ENCODE measurements around the gene STAC. TPM values are rescaled to one million over a fixed set of nuclear protein-coding genes. Genes with fewer than 3 reads are reported as not detected.
"Not testable (repeated sequence)": the region's sequence is repeated elsewhere in the genome, so short reads cannot be mapped to it uniquely, and the experiment has no call there.

STAC gene
- total RNA-seq, 2 experiments from 2014 or later: not detected

DNA sequence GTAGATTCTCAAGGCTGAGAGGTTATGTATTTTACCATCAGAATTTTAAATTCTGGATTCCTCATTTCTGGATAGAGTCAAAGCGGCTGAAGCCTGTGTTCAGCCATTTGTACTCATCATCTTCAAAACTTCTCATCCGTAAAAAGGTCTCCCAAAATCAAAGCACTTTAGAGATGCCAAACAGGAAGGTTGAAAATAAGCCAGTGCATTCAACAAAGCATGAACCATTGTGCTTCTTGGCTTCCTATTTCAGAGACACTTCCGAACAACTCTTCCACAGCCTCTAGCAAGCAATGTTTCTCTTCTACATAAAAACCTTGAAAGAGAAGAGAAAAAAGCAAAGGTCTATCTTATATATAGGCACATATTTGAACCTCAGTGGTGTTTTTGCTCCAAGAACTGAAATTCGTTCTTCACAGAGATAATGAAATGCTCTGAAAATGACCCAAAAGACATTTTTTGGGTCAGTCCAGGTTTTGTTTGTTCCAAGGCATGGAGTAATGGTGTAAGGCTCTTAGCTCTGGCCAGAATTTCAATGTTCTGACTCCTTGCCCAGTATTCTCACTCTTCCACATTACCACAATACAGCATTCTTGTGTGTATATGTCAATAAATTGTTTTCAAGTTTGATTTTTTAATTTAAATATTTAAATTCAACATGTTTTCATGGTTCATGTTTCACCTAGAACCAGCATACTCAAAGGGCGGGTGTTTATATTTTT lies 163.1 kb downstream of the STAC start:
- ATAC-seq (no peak), DNase-seq (no peak)
- ChIA-PET POLR2A (no interaction called here), CTCF (no interaction called here)
- Mint-ChIP-seq H3K9me3 (ENCODE audit: insufficient read depth) (no peaks in the 10 kb centered on the region), H3K4me3 (no peak overlapping the region), H3K4me1 (ENCODE audit: low read depth) (no peaks in the 10 kb centered on the region), H3K36me3 (ENCODE audit: low read depth) (no peaks in the 10 kb centered on the region), H3K27ac (no peak overlapping the region), H3K27me3 (ENCODE audit: low read depth) (no peaks in the 10 kb centered on the region)

GRCh38 chr3:36546226-36546625 lies 165.9 kb downstream of the STAC start:
- Mint-ChIP-seq H3K4me1 (ENCODE audit: low read depth) (no peaks in the 10 kb centered on the region), H3K9me3 (ENCODE audit: insufficient read depth) (no peaks in the 10 kb centered on the region), H3K27ac (no peak overlapping the region), H3K4me3 (no peak overlapping the region), H3K27me3 (ENCODE audit: low read depth) (no peaks in the 10 kb centered on the region), H3K36me3 (ENCODE audit: low read depth) (no peaks in the 10 kb centered on the region)
- ATAC-seq (no peak), DNase-seq (no peak)
- ChIA-PET CTCF (no interaction called here), POLR2A (no interaction called here)

DNA sequence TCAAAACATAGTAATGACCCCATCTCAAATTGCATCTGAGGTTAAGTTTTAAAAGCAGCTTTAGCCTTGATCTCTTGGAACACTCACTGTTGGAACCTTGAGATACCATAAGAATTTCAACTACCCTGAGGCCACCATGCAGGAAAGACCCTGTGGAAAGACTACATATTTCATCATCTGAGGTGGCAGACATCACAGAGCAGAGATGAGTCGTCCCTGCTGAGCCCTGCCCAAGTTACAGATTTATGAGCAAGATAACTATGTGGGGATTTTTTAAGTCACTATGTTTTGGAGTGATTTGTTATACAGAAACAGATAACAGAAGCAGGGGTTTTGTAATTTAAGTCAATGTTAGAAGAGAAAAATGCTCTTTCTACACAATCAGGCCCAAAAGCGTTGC lies 168.4 kb downstream of the STAC start:
- no peaks in the 10 kb centered on the region for H3K4me1 Mint-ChIP-seq (ENCODE audit: low read depth)
- H3K27ac Mint-ChIP-seq: no peak overlapping the region
- H3K9me3 Mint-ChIP-seq (ENCODE audit: insufficient read depth): no peaks in the 10 kb centered on the region
- ChIA-PET POLR2A (no interaction called here), CTCF (no interaction called here)
- DNase-seq (no peak), ATAC-seq (no peak)
- no peaks in the 10 kb centered on the region for H3K36me3 Mint-ChIP-seq (ENCODE audit: low read depth)
- H3K27me3 Mint-ChIP-seq (ENCODE audit: low read depth): no peaks in the 10 kb centered on the region
- H3K4me3 Mint-ChIP-seq: no peak overlapping the region

- Mint-ChIP-seq H3K27ac (no peak overlapping the region), H3K4me3 (no peak overlapping the region), H3K4me1 (ENCODE audit: low read depth) (no peaks in the 10 kb centered on the region), H3K27me3 (ENCODE audit: low read depth) (no peaks in the 10 kb centered on the region), H3K36me3 (ENCODE audit: low read depth) (no peaks in the 10 kb centered on the region), H3K9me3 (ENCODE audit: insufficient read depth) (no peaks in the 10 kb centered on the region)
- CTCF ChIA-PET: no interaction called here
- ATAC-seq (no peak), DNase-seq (no peak)
- POLR2A ChIA-PET: no interaction called here
These were observed 176.9 kb downstream of the STAC start for GRCh38 chr3:36557021-36557707.

- Mint-ChIP-seq H3K36me3 (ENCODE audit: low read depth) (no peaks in the 10 kb centered on the region), H3K4me3 (no peak overlapping the region), H3K4me1 (ENCODE audit: low read depth) (no peaks in the 10 kb centered on the region), H3K27ac (no peak overlapping the region), H3K9me3 (ENCODE audit: insufficient read depth) (no peaks in the 10 kb centered on the region), H3K27me3 (ENCODE audit: low read depth) (no peaks in the 10 kb centered on the region)
- ChIA-PET POLR2A (no interaction called here), CTCF (no interaction called here)
- DNase-seq (no peak), ATAC-seq (no peak)
These were observed 177.6 kb downstream of the STAC start for GRCh38 chr3:36557708-36558421.

- CTCF ChIA-PET: no interaction called here
- H3K36me3 Mint-ChIP-seq (ENCODE audit: low read depth): no peaks in the 10 kb centered on the region
- no peak for ATAC-seq
- H3K27ac Mint-ChIP-seq: no peak overlapping the region
- H3K4me3 Mint-ChIP-seq: no peak overlapping the region
- no peaks in the 10 kb centered on the region for H3K4me1 Mint-ChIP-seq (ENCODE audit: low read depth)
- H3K9me3 Mint-ChIP-seq (ENCODE audit: insufficient read depth): no peaks in the 10 kb centered on the region
- H3K27me3 Mint-ChIP-seq (ENCODE audit: low read depth): no peaks in the 10 kb centered on the region
- no peak for DNase-seq
- POLR2A ChIA-PET: no interaction called here
These were observed 178.7 kb downstream of the STAC start for GRCh38 chr3:36558961-36559360.

GRCh38 chr3:36560685-36561084 lies 180.4 kb downstream of the STAC start:
- H3K4me1 Mint-ChIP-seq (ENCODE audit: low read depth): no peaks in the 10 kb centered on the region
- H3K9me3 Mint-ChIP-seq (ENCODE audit: insufficient read depth): no peaks in the 10 kb centered on the region
- ChIA-PET CTCF (no interaction called here), POLR2A (no interaction called here)
- no peaks in the 10 kb centered on the region for H3K27me3 Mint-ChIP-seq (ENCODE audit: low read depth)
- H3K27ac Mint-ChIP-seq: no peak overlapping the region
- H3K36me3 Mint-ChIP-seq (ENCODE audit: low read depth): no peaks in the 10 kb centered on the region
- ATAC-seq: no peak
- no peak overlapping the region for H3K4me3 Mint-ChIP-seq
- DNase-seq: no peak

DNA sequence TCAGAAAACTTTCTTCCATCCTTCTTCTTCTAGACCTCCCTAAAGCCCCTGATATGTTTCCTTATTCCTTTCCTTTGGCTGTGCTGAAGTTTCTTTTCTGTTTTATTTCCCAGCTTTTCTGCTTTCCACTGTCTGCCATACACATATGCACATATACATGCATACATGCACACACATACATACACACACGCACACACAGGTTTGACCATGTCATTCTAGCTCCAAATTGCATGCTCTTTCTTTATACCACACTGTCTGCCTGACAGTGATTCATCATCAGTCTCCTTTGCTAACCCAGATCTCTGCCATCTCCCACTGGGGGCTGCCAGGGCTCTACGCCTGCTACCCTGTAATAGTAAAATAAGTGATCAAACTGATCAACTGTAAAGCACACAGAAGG lies 181.3 kb downstream of the STAC start:
- Mint-ChIP-seq H3K27me3 (ENCODE audit: low read depth) (no peaks in the 10 kb centered on the region), H3K4me3 (no peak overlapping the region), H3K27ac (no peak overlapping the region), H3K9me3 (ENCODE audit: insufficient read depth) (no peaks in the 10 kb centered on the region), H3K4me1 (ENCODE audit: low read depth) (no peaks in the 10 kb centered on the region), H3K36me3 (ENCODE audit: low read depth) (no peaks in the 10 kb centered on the region)
- DNase-seq (no peak), ATAC-seq (no peak)
- ChIA-PET POLR2A (no interaction called here), CTCF (no interaction called here)

- DNase-seq: no peak
- no peak for ATAC-seq
- H3K27me3 Mint-ChIP-seq (ENCODE audit: low read depth): no peaks in the 10 kb centered on the region
- ChIA-PET CTCF (no interaction called here), POLR2A (no interaction called here)
- H3K27ac Mint-ChIP-seq: no peak overlapping the region
- H3K4me1 Mint-ChIP-seq (ENCODE audit: low read depth): no peaks in the 10 kb centered on the region
- H3K4me3 Mint-ChIP-seq: no peak overlapping the region
- H3K36me3 Mint-ChIP-seq (ENCODE audit: low read depth): no peaks in the 10 kb centered on the region
- no peaks in the 10 kb centered on the region for H3K9me3 Mint-ChIP-seq (ENCODE audit: insufficient read depth)
These were observed 182.6 kb downstream of the STAC start for GRCh38 chr3:36562945-36563344.

DNA sequence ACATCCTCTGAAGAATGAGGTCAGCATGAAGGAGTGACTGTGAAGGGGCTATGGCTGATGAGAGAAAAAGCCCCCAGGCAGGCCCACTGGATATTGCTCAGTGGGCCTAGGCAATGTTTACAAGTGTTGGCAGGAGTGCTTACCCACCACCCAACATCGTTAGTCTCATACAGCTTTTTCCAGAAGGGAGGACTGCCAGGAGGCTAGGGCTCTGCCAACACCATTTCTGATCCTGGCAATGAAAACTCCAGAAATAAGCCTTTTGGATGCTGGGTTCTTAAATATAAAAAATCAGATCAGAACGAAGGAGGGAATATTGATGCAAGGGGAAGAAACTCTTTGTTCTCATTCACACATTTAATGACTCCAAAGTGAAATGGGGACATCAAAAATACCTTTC lies 194.9 kb downstream of the STAC start:
- H3K36me3 Mint-ChIP-seq (ENCODE audit: low read depth): no peaks in the 10 kb centered on the region
- H3K4me1 Mint-ChIP-seq (ENCODE audit: low read depth): no peaks in the 10 kb centered on the region
- CTCF ChIA-PET: no interaction called here
- H3K27me3 Mint-ChIP-seq (ENCODE audit: low read depth): no peaks in the 10 kb centered on the region
- no peak overlapping the region for H3K4me3 Mint-ChIP-seq
- POLR2A ChIA-PET: no interaction called here
- no peak for ATAC-seq
- H3K27ac Mint-ChIP-seq: no peak overlapping the region
- peaks cover 11% of the 10 kb centered on the region for H3K9me3 Mint-ChIP-seq (ENCODE audit: insufficient read depth)
- no peak for DNase-seq

DNA sequence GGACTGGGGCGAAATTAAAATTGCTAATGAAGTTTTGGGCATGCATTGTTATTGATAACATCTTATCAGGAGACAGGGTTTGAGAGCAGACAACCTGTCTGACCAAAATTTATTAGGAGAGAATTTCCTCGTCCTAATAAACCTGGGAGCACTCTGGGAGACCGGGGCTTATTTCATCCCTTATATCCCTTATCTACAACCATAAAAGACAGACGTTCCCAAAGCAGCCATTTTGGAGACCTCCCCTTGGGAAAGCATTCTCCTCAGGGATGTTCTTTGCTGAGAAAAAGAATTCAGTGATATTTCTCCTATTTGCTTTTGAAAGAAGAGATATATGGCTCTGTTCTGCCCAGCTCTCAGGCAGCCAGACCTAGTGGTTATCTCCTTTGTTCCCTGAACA lies 198.1 kb downstream of the STAC start:
- DNase-seq; CTCF ChIA-PET; POLR2A ChIA-PET; H3K4me3 Mint-ChIP-seq; ATAC-seq; H3K27ac Mint-ChIP-seq; H3K27me3 Mint-ChIP-seq (ENCODE audit: low read depth); H3K4me1 Mint-ChIP-seq (ENCODE audit: low read depth); H3K36me3 Mint-ChIP-seq (ENCODE audit: low read depth): not testable (repeated sequence)
- H3K9me3 Mint-ChIP-seq (ENCODE audit: insufficient read depth): peaks cover 11% of the 10 kb centered on the region

DNA sequence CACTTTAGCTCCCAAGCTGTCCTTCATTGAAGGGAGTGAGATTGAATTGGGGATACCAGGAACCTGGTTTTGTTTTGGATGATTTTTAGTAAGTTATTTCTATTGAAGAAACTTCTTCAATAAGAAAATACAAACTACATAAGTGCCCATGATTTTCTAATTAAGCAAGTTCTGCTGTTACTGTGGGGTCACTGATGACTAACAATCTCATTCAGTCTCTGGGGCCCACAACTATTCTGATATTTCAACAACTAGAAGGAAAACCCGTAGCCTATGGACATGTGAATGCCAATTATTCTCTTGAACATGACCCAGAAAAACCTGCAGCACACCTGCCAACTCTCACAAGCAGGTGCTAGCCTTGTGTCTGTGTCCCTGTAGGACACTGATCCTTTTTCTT lies 199.4 kb downstream of the STAC start:
- Mint-ChIP-seq H3K27ac (no peak overlapping the region), H3K4me3 (no peak overlapping the region), H3K27me3 (ENCODE audit: low read depth) (no peaks in the 10 kb centered on the region), H3K36me3 (ENCODE audit: low read depth) (no peaks in the 10 kb centered on the region), H3K9me3 (ENCODE audit: insufficient read depth) (peaks cover 11% of the 10 kb centered on the region), H3K4me1 (ENCODE audit: low read depth) (no peaks in the 10 kb centered on the region)
- CTCF ChIA-PET: no interaction called here
- no peak for ATAC-seq
- POLR2A ChIA-PET: no interaction called here
- no peak for DNase-seq
